Measurements from ENCODE around the gene CYP27B1.

Gene CYP27B1

DNA sequence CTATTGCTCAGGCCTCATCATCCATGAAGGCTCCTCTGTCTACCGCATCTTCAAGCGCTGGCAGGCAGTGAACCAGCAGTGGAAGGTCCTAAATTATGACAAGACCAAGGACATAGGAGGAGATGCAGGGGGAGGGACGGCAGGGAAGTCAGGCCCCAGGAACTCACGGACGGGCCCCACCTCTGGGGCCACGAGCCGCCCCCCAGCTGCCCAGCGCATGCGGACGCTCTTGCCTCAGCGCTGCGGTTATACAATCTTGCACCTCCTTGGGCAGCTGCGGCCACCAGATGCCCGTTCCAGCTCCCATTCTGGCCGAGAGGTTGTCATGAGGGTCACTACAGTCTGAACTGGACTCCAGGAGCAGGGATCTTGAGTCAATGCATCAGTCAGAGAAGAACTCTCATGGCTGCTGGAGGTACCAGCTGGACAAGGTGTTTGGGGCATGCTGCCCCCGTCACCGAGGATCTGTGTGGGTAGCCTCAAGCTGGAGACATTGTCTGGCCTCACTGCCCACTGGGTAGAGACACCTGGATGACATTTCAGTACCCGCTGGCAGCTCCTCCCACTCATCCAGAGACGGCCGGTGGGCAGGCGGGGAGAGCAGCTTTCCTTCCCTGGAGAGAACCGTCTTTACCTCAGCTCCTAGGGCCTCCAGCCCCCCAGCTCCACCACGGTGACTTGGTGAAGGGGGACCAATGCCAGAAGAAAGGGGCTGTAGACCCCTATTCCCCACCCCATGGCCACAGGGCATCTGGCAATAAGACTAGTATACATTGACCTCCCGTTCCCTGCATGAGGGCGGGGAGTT, 8.1 kb downstream of the CYP27B1 start:
- DNase-seq (ENCODE audit: low spot score in 2 of 2): no peak
- H3K36me3 Mint-ChIP-seq (ENCODE audit: insufficient read depth): peaks cover 16% of the 10 kb centered on the region
- no peak overlapping the region for H3K27ac Mint-ChIP-seq (ENCODE audit: low read depth)
- peaks cover 6% of the 10 kb centered on the region for H3K27me3 Mint-ChIP-seq
- H3K4me3 Mint-ChIP-seq: no peak overlapping the region
- H3K4me1 Mint-ChIP-seq: peaks cover 41% of the 10 kb centered on the region
- H3K9me3 Mint-ChIP-seq: no peaks in the 10 kb centered on the region
- no peak for ATAC-seq (replicated peaks; ENCODE audit: extremely low read depth, poor library complexity, severe bottlenecking)

DNA sequence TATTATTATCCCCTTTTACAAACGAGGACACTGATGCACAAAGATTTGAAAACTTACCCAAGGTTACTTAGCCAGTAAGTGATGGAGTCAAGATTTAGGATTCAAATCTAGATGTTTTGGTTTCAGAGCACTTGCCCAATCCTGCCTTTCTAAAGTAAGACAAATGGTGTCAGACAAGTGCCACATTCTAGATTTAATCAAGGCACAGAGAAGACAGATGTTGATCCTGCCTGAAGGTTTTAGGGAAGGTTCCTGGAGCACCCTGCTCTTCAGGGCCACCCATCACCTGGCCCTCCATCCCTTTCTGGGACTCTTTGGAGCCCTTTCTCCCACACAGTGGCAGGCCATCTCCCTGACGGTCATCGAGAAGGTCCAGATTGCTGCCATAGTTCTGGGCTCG, 9.1 kb downstream of the CYP27B1 start:
- Mint-ChIP-seq H3K4me3 (no peak overlapping the region), H3K27me3 (no peaks in the 10 kb centered on the region), H3K9me3 (no peaks in the 10 kb centered on the region), H3K4me1 (peaks cover 51% of the 10 kb centered on the region), H3K27ac (ENCODE audit: low read depth) (no peak overlapping the region), H3K36me3 (ENCODE audit: insufficient read depth) (peaks cover 17% of the 10 kb centered on the region)
- no peak for ATAC-seq (replicated peaks; ENCODE audit: extremely low read depth, poor library complexity, severe bottlenecking)
- no peak for DNase-seq (ENCODE audit: low spot score in 2 of 2)

DNA sequence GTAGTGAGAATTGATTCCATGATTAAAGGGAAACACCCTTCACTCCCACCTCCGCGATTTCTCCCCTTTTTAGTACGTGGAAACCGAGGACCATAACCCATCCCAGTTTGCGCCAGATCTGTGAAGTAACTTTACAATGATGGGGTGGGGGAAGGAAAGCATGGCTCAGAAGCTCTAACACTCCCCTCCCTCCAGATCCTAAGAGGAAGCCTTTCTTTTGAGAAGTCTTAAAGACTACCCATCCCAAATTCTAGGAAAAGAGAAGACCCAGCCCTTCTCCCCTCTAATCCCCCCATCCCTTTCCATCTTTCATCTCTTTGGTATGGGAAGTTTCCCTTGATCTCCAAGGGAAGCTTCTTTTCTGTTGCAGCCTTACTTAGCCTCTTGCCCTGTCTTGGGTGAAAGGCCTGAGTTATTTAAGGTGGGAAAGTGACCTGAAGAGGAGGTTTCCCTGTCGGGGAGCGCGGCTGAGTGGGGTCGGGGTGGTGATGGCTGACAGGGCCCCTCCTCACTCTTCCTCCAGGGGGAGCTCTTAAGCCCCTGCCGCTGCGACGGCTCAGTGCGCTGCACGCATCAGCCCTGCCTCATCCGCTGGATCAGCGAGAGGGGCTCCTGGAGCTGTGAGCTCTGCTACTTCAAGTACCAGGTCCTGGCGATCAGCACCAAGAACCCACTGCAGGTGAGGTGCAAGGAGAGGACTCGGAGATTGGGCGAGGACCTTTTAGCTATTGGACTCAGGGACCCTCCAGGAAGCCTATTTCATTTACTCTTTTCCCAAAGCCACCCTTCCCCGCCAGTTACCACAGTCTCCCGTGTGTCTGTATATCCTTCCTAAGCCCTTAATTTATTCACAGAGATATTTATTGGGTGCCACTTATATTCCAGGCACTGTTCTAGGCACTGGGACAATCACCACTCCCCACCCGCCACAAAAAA, 10.2 kb downstream of the CYP27B1 start:
- Mint-ChIP-seq H3K9me3 (no peaks in the 10 kb centered on the region), H3K27ac (ENCODE audit: low read depth) (peak overlapping the region; percentile 75), H3K4me1 (peaks cover 58% of the 10 kb centered on the region), H3K27me3 (no peaks in the 10 kb centered on the region), H3K36me3 (ENCODE audit: insufficient read depth) (peaks cover 22% of the 10 kb centered on the region), H3K4me3 (peak overlapping the region; percentile 77)
- DNase-seq (ENCODE audit: low spot score in 2 of 2) (peak; percentile 42 to 51), ATAC-seq (replicated peaks; ENCODE audit: extremely low read depth, poor library complexity, severe bottlenecking) (no peak)

DNA sequence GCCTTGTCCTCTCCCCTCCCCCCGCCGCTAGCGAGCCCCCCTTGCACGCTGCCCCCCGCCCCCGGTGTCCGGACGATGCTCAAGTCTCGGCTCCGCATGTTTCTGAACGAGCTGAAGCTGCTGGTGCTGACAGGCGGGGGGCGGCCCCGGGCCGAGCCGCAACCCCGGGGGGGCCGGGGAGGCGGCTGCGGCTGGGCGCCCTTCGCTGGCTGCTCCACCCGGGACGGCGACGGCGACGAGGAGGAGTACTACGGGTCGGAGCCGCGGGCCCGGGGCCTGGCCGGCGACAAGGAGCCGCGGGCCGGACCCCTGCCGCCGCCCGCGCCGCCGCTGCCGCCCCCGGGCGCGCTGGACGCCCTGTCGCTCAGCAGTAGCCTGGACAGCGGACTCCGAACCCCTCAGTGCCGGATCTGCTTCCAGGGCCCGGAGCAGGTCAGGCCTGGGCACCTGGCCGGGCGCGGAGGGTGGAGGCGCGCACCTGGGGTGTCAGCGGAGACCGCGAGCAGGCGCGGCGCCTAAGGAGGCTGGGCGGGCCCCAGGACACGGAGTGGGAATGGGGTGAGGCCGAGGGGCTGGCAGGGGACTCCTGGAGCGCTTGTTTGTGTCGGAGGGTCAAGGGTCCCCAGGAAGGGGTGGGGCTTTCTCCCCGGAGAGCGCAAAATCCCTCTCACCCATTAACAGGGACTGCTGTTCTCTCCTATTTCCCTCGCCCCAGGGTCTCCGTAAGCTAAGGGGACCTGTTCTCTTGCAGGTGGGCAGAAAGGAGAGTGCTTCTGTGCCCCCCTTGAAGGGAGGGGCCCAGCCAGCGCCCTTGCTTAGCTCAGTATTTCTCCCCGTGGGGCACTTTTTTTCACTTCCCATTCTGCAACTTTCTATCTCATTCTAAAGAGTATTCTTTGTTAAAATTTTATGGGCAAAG, 11.2 kb downstream of the CYP27B1 start:
- no peak for ATAC-seq (replicated peaks; ENCODE audit: extremely low read depth, poor library complexity, severe bottlenecking)
- Mint-ChIP-seq H3K27ac (ENCODE audit: low read depth) (peak overlapping the region; percentile 75), H3K4me3 (peak overlapping the region; percentile 77), H3K27me3 (no peaks in the 10 kb centered on the region), H3K9me3 (no peaks in the 10 kb centered on the region), H3K36me3 (ENCODE audit: insufficient read depth) (peaks cover 28% of the 10 kb centered on the region), H3K4me1 (peaks cover 66% of the 10 kb centered on the region)
- no peak for DNase-seq (ENCODE audit: low spot score in 2 of 2)

DNA sequence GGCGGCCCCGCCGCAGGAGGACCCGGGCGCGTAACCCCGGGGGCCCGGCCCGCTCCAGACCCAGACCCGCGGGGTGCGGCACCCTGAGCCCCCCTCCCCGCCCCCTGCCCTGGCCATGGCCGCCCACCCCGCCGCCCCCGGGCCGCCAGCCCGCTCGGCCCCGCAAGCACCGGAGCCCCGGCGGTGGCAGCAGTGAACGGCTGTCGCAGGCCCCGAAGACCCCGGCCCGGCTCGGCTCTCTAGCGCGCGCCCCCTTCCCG, 11.8 kb downstream of the CYP27B1 start:
- Mint-ChIP-seq H3K27ac (ENCODE audit: low read depth) (no peak overlapping the region), H3K36me3 (ENCODE audit: insufficient read depth) (peaks cover 28% of the 10 kb centered on the region), H3K9me3 (no peaks in the 10 kb centered on the region), H3K27me3 (no peaks in the 10 kb centered on the region), H3K4me1 (peaks cover 66% of the 10 kb centered on the region), H3K4me3 (peak overlapping the region; percentile 77)
- DNase-seq (ENCODE audit: low spot score in 2 of 2): no peak
- no peak for ATAC-seq (replicated peaks; ENCODE audit: extremely low read depth, poor library complexity, severe bottlenecking)

DNA sequence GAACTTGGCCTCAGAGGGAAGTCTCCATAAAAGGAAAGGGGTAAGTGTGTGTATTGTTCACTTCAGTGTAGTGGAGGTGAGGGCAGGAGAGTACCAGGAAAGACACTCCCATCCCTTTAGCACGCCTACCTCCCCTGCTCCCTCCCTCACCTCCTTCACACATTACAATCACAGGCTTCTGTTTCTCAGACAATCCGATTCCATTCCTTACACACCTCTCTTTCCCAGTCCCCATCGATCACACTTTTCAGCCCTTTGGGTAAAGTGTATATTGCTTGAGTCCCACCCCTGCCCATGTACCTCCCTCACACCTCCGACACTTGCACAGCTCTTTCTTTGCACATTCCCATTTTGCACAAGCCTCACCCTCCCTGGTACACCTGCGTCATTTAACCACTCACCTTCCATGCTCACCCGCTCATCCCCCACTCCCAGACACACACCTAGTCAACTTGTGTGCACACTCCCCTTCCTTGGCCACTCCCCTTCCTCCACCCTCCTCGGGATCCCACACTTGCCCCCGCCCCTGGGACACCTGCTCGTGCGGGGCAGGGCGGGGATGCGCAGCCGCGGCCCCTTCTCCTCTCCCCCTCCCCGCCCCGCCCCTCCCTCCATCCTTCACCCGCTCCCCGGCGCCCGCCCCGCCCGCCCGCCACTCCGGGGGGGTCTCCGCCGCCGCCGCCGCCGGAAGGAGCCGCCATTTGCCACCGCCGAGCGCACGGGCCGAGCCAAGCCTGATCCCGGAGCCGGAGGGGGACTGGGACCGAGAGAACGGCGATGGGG, 12.3 kb downstream of the CYP27B1 start, which contains the start of gene MARCHF9:
Gene MARCHF9 (plus strand): TSS at position 693 of the 783 bp plus-strand sequence. CDS start 426 bp downstream, outside the sequence.
- H3K4me1 Mint-ChIP-seq: peaks cover 62% of the 10 kb centered on the region

DNA sequence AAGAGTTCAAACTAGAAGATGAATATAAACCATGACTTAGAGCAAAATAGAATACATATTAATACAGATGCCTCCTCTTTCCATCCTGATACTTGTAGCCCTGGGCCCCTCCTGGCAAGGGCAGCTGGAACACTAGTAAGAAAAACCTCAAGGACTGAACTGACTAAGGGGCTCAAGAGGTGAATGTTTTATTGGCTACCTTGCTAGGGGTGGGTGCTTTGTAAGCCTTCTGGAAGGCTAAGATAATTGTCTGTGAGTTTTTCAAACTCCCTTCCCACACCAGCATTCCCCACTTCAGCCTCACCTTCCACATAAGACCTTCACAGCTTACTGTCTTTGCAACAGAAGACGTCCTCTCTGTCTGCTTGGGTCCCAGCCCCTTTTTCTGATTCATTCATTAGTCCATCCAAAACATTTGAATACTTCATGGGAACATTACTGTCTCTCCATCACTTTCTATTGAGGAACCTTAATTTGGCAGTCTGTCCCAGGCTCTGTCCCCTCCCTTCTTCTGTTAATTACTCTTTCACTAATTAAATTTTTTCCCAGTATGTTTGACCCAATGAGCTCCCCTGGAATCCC, 13.0 kb downstream of the CYP27B1 start:
- peak overlapping the region; percentile 77 for H3K4me3 Mint-ChIP-seq
- no peak for DNase-seq (ENCODE audit: low spot score in 2 of 2)
- H3K4me1 Mint-ChIP-seq: peaks cover 56% of the 10 kb centered on the region
- H3K36me3 Mint-ChIP-seq (ENCODE audit: insufficient read depth): peaks cover 31% of the 10 kb centered on the region
- ATAC-seq (replicated peaks; ENCODE audit: extremely low read depth, poor library complexity, severe bottlenecking): no peak
- H3K27me3 Mint-ChIP-seq: no peaks in the 10 kb centered on the region
- peak overlapping the region; percentile 80 for H3K27ac Mint-ChIP-seq (ENCODE audit: low read depth)
- no peaks in the 10 kb centered on the region for H3K9me3 Mint-ChIP-seq

More for the DNA sequence above, 12.3 kb downstream of the CYP27B1 start, which contains the start of gene MARCHF9:
- H3K27me3 Mint-ChIP-seq: no peaks in the 10 kb centered on the region
- DNase-seq (ENCODE audit: low spot score in 2 of 2) (peak; percentile 53 to 56), ATAC-seq (replicated peaks; ENCODE audit: extremely low read depth, poor library complexity, severe bottlenecking) (peak; percentile 17)
- peaks cover 28% of the 10 kb centered on the region for H3K36me3 Mint-ChIP-seq (ENCODE audit: insufficient read depth)
- H3K4me3 Mint-ChIP-seq: peak within 1 kb of the TSS; percentile 77
- H3K9me3 Mint-ChIP-seq: no peaks in the 10 kb centered on the region
- H3K27ac Mint-ChIP-seq (ENCODE audit: low read depth): peak within 1 kb of the TSS; percentile 80

DNA sequence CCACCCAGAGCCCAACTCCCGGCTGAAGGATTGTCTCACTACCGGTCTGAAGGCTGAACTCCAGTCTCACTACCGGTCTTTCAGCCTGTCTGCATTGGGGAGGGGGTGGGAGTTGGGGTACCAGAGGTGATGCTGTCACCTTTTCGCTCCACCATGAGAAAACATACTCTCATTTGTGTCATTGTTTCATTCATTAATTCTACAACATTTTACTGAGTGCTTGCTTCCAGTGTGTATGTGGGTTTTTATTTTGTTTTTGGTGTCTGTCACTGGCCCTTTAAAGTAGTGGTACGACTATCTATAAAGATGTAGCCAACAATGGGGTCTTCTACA, 14.2 kb downstream of the CYP27B1 start:
- ATAC-seq (replicated peaks; ENCODE audit: extremely low read depth, poor library complexity, severe bottlenecking) (no peak), DNase-seq (ENCODE audit: low spot score in 2 of 2) (no peak)
- peaks cover 50% of the 10 kb centered on the region for H3K4me1 Mint-ChIP-seq
- H3K9me3 Mint-ChIP-seq: no peaks in the 10 kb centered on the region
- H3K36me3 Mint-ChIP-seq (ENCODE audit: insufficient read depth): peaks cover 35% of the 10 kb centered on the region
- H3K4me3 Mint-ChIP-seq: peak overlapping the region; percentile 84
- H3K27ac Mint-ChIP-seq (ENCODE audit: low read depth): peak overlapping the region; percentile 80
- no peaks in the 10 kb centered on the region for H3K27me3 Mint-ChIP-seq

DNA sequence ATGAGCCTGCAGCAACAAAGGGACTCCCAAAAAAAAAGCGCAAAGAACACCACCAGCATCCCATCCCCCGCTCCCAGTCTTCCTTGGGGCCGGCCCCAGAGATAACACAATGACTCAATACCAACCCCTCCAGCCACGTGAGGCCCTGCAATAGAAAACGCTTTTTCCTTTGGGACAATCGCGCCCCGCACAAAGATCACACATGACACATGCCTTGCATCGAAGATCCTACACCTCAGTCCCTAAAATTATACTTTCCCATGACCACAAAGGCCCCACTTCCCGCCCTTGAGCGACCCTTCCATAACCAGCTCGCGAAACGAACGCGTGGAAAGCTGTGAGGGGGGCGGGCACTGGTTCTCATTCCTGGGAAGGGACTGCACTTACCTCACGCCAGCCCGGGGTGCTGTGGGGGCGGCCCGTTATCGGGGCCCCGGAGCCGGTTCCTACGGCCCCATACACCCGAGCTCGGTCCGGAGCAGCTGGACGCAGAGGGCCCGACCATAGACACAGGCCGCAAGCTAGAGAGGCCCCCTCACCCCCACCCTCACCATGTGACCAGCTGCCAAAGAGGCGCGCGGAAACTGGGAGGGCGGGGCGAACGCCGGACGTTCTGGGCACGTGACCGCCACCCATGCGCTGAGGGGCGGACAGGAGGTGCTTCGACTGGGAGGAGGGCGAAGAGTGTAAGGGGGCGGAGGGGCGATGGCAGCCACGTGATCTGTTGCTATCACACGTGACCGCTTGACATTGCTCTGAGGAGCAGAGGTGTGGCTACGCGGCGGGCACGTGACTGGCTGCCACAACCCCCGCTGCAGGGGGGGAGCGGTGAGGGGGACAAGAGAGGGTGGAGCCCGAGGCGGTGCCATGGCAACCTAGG, 14.8 kb downstream of the CYP27B1 start, which contains the start of gene CDK4:
Gene CDK4 (minus strand): TSS at position 523 of the 880 bp plus-strand sequence. CDS start 593 bp downstream, outside the sequence.
- ATAC-seq (replicated peaks; ENCODE audit: extremely low read depth, poor library complexity, severe bottlenecking) (peak; percentile 81), DNase-seq (ENCODE audit: low spot score in 2 of 2) (peak; percentile 95 to 99)
- Mint-ChIP-seq H3K36me3 (ENCODE audit: insufficient read depth) (peaks cover 38% of the 10 kb centered on the region), H3K4me1 (peaks cover 48% of the 10 kb centered on the region), H3K27ac (ENCODE audit: low read depth) (peak within 1 kb of the TSS; percentile 80), H3K27me3 (no peaks in the 10 kb centered on the region), H3K9me3 (no peaks in the 10 kb centered on the region), H3K4me3 (peak within 1 kb of the TSS; percentile 84)

DNA sequence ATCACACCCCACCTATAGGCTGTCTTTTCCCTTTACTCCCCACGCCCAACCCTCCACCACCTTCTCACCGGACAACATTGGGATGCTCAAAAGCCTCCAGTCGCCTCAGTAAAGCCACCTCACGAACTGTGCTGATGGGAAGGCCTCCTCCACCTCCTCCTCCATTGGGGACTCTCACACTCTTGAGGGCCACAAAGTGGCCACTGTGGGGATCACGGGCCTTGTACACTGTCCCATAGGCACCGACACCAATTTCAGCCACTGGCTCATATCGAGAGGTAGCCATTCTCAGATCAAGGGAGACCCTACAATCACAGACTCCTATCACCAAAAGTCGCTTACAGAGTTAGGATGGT, 15.5 kb downstream of the CYP27B1 start:
- Mint-ChIP-seq H3K9me3 (no peaks in the 10 kb centered on the region), H3K27me3 (no peaks in the 10 kb centered on the region), H3K4me3 (peak overlapping the region; percentile 84), H3K36me3 (ENCODE audit: insufficient read depth) (peaks cover 36% of the 10 kb centered on the region), H3K27ac (ENCODE audit: low read depth) (peak overlapping the region; percentile 80), H3K4me1 (peaks cover 45% of the 10 kb centered on the region)
- ATAC-seq (replicated peaks; ENCODE audit: extremely low read depth, poor library complexity, severe bottlenecking) (no peak), DNase-seq (ENCODE audit: low spot score in 2 of 2) (no peak)

Measured in central memory CD8-positive, alpha-beta T cell (primary cell).